ENCODE measurements around the gene PTK7. TPM values are rescaled to one million over a fixed set of nuclear protein-coding genes. Genes with fewer than 3 reads are reported as not detected.

Gene PTK7
- total and polyA plus RNA-seq, 2 of the 8 experiments (the other 6 are each of a cell fraction or from before 2014, with no cell fraction given): 110 to 138 TPM

- H4K5ac ChIP-seq (ENCODE audit: insufficient read length, low read depth, low read length): no peak overlapping the region
- H2BK120ac ChIP-seq (replicated peaks; ENCODE audit: low read depth, low read length): no peak overlapping the region
- TF ChIP-seq MAX (IDR thresholded peaks at IDR 0.05) (no peak), USF2 (IDR thresholded peaks at IDR 0.05; ENCODE audit: low read length) (no peak), BACH1 (IDR thresholded peaks at IDR 0.05; ENCODE audit: low read length) (no peak), CTBP2 (IDR thresholded peaks at IDR 0.05; ENCODE audit: borderline replicate concordance, insufficient read depth, insufficient read length, low read length) (no peak), SRF (IDR thresholded peaks at IDR 0.05; ENCODE audit: low read depth, low read length) (no peak), KDM5A (IDR thresholded peaks at IDR 0.05; ENCODE audit: low read length) (no peak), EP300 (IDR thresholded peaks at IDR 0.05; ENCODE audit: borderline replicate concordance in 1 of 2, low read depth in 2 of 2, low read length in 2 of 2) (no peak), ATF3 (IDR thresholded peaks at IDR 0.05; ENCODE audit: insufficient read depth, low read depth, low read length) (no peak), SUZ12 (IDR thresholded peaks at IDR 0.05; ENCODE audit: low read length) (no peak)
- H2AK5ac ChIP-seq (ENCODE audit: low read depth, low read length): no peak overlapping the region
- H3K9me3 ChIP-seq (ENCODE audit: insufficient read depth in 2 of 2, low read depth in 1 of 2, low read length in 1 of 2): no peaks in the 10 kb centered on the region
- H3K9ac ChIP-seq (replicated peaks in 1 of 4; ENCODE audit: extremely low read depth in 1 of 4, low read depth in 3 of 4, low read length in 3 of 4): no peak overlapping the region
- H3K56ac ChIP-seq (replicated peaks; ENCODE audit: insufficient read length, low read depth, low read length): no peak overlapping the region
- H3K18ac ChIP-seq (ENCODE audit: extremely low read depth, low read length): no peak overlapping the region
- H2BK20ac ChIP-seq (ENCODE audit: low read length): no peak overlapping the region
- H4K20me1 ChIP-seq (replicated peaks in 1 of 2; ENCODE audit: control insufficient read depth in 1 of 2, insufficient read depth in 2 of 2, low read length in 2 of 2): peaks cover 2 to 18% of the 10 kb centered on the region in 2 experiments
- H2BK12ac ChIP-seq (ENCODE audit: low read depth, low read length): no peak overlapping the region
- no peak overlapping the region for H3K4me2 ChIP-seq (ENCODE audit: insufficient read depth in 1 of 2, low read depth in 2 of 2, low read length in 2 of 2)
- no peak overlapping the region for H2AFZ ChIP-seq (ENCODE audit: low read length)
- H3K27ac ChIP-seq (ENCODE audit: low read depth, low read length): no peak overlapping the region
- CTCF ChIA-PET (ENCODE audit: partially characterized antibody): interaction anchor here (0.7 to 1.5 kb wide), 5 partner anchors 12 to 106 kb away, joined by 3 to 4 read pairs (median 4); partner anchors contain the start of gene RRP36
- H3K4me1 ChIP-seq (replicated peaks in 1 of 4; ENCODE audit: control insufficient read depth in 3 of 4, insufficient read depth in 4 of 4, low read length in 3 of 4): no peaks in the 10 kb centered on the region
- no peaks in the 10 kb centered on the region for H3K79me2 ChIP-seq (ENCODE audit: control insufficient read depth in 1 of 2, insufficient read depth in 2 of 2, low read length in 2 of 2)
- H4K91ac ChIP-seq (replicated peaks; ENCODE audit: insufficient read length, low read length): no peak overlapping the region
- H3K27me3 ChIP-seq (replicated peaks in 1 of 4; ENCODE audit: control insufficient read depth in 3 of 4, extremely low read depth in 1 of 4, insufficient read depth in 3 of 4, low read length in 3 of 4): no peaks in the 10 kb centered on the region
- 97% methylated on average over 9 of the region's 9 CpGs; no CpG with 5 or more reads in 1 of the 2 experiments for WGBS, 2 experiments (ENCODE audit: extremely low coverage in 1 of 2, insufficient coverage in 1 of 2, insufficient read length in 1 of 2, insufficient replicate concordance in 2 of 2, low coverage in 1 of 2, low lambda C conversion rate in 2 of 2, missing lambda C conversion rate in 1 of 2)
- no peak for DNase-seq (ENCODE audit: low read depth in 1 of 2, low spot score in 2 of 2)
- H3K23me2 ChIP-seq (ENCODE audit: low read depth, low read length): peaks cover 2% of the 10 kb centered on the region; the same call in 1 of the 2 replicates
- no peak overlapping the region for H3K4me3 ChIP-seq (ENCODE audit: extremely low read depth in 1 of 4, insufficient read depth in 2 of 4, low read depth in 3 of 4, low read length in 4 of 4)
- POLR2A ChIA-PET (ENCODE audit: partially characterized antibody): interaction anchor here (0.6 to 29.7 kb wide), 5 partner anchors 11 to 357 kb away, joined by 3 to 584 read pairs (median 3); partner anchors contain the start of genes CUL7, KLHDC3, MEA1 and RRP36
- peaks cover 2 to 24% (median 13%) of the 10 kb centered on the region in 4 experiments; a peak in 4 of 8 replicates for H3K36me3 ChIP-seq (ENCODE audit: control insufficient read depth in 2 of 4, insufficient read depth in 4 of 4, low read length in 3 of 4)
- H3K79me1 ChIP-seq (ENCODE audit: low read depth, low read length): no peaks in the 10 kb centered on the region
- no peak overlapping the region for H3K14ac ChIP-seq (ENCODE audit: insufficient read length)
- no peak overlapping the region; the same call in 1 of the 2 replicates for H4K8ac ChIP-seq (ENCODE audit: extremely low read depth, insufficient read depth, low read length)
- no peak overlapping the region for H2BK5ac ChIP-seq (ENCODE audit: low read depth, low read length)
- H3K23ac ChIP-seq (ENCODE audit: insufficient read length): no peak overlapping the region
- H3K4ac ChIP-seq (replicated peaks; ENCODE audit: insufficient read length, low read depth, low read length): no peak overlapping the region
- FAIRE-seq: no peak
- H2BK15ac ChIP-seq (ENCODE audit: low read length): no peak overlapping the region
Observed at GRCh38 chr6:43037706-43038105, 38.4 kb upstream of the PTK7 start.
